Stimulated activated CD4-positive, alpha-beta T cell treated with anti-CD3 and anti-CD28 coated beads, Interleukin-15, amount 100 ng/mL, for 24 hours (primary cell): ENCODE results near the gene CAMKMT.
A peak's percentile ranks its signal among the peaks of the same experiment; 100 is the strongest.
"Not testable (repeated sequence)": the region's sequence is repeated elsewhere in the genome, so short reads cannot be mapped to it uniquely, and the experiment has no call there.

Experiments used
- DNase-seq: peaks from one replicate; pipeline ENCODE4 v3.0.0-alpha.2; 2020

CAMKMT gene

GRCh38 chr2:44362207-44363015 is 664 bp downstream of the CAMKMT start:
- peak; percentile 58 for DNase-seq

- no peak for DNase-seq
These were observed 2.9 kb downstream of the CAMKMT start for GRCh38 chr2:44364604-44365003.

- no peak for DNase-seq
These were observed 5.8 kb downstream of the CAMKMT start for GRCh38 chr2:44367591-44367990.

- DNase-seq: no peak
These were observed 7.6 kb downstream of the CAMKMT start for GRCh38 chr2:44369392-44369791.

GRCh38 chr2:44371445-44371844 is 9.7 kb downstream of the CAMKMT start:
- DNase-seq: no peak

GRCh38 chr2:44372246-44372645 is 10.5 kb downstream of the CAMKMT start:
- DNase-seq: no peak

- no peak for DNase-seq
These were observed 15.7 kb downstream of the CAMKMT start for GRCh38 chr2:44377486-44377885.

- not testable (repeated sequence) for DNase-seq
These were observed 23.5 kb downstream of the CAMKMT start for GRCh38 chr2:44385226-44385625.

GRCh38 chr2:44388877-44389276 is 27.1 kb downstream of the CAMKMT start:
- no peak for DNase-seq

GRCh38 chr2:44389895-44390294 is 28.1 kb downstream of the CAMKMT start:
- DNase-seq: no peak

- peak; percentile 71 for DNase-seq
These were observed 30.7 kb downstream of the CAMKMT start for GRCh38 chr2:44392338-44392943.

- no peak for DNase-seq
These were observed 35.9 kb downstream of the CAMKMT start for GRCh38 chr2:44397447-44398175.

GRCh38 chr2:44398243-44398897 is 36.6 kb downstream of the CAMKMT start:
- no peak for DNase-seq

GRCh38 chr2:44420725-44421124 is 59.0 kb downstream of the CAMKMT start:
- no peak for DNase-seq

- no peak for DNase-seq
These were observed 62.5 kb downstream of the CAMKMT start for GRCh38 chr2:44424211-44424610.

GRCh38 chr2:44429034-44429433 is 67.3 kb downstream of the CAMKMT start:
- DNase-seq: no peak

- no peak for DNase-seq
These were observed 68.6 kb downstream of the CAMKMT start for GRCh38 chr2:44430342-44430741.

GRCh38 chr2:44433895-44434294 is 72.1 kb downstream of the CAMKMT start:
- DNase-seq: no peak

- no peak for DNase-seq
These were observed 79.5 kb downstream of the CAMKMT start for GRCh38 chr2:44441200-44441599.

- DNase-seq: no peak
These were observed 80.3 kb downstream of the CAMKMT start for GRCh38 chr2:44442019-44442418.

- DNase-seq: no peak
These were observed 81.8 kb downstream of the CAMKMT start for GRCh38 chr2:44443517-44443916.

GRCh38 chr2:44444881-44445280 is 83.1 kb downstream of the CAMKMT start:
- no peak for DNase-seq

- DNase-seq: no peak
These were observed 87.2 kb downstream of the CAMKMT start for GRCh38 chr2:44448860-44449527.
